ENCODE results near the gene TMEM151B.

The TMEM151B gene

GRCh38 chr6:44233567-44234100 is 36.6 kb upstream of the TMEM151B start:
- no peak for DNase-seq

- peak; percentile 51 for DNase-seq
Observed at GRCh38 chr6:44234101-44235025, 35.9 kb upstream of the TMEM151B start.

- DNase-seq: no peak
Observed at GRCh38 chr6:44235269-44235668, 35.0 kb upstream of the TMEM151B start.

DNA sequence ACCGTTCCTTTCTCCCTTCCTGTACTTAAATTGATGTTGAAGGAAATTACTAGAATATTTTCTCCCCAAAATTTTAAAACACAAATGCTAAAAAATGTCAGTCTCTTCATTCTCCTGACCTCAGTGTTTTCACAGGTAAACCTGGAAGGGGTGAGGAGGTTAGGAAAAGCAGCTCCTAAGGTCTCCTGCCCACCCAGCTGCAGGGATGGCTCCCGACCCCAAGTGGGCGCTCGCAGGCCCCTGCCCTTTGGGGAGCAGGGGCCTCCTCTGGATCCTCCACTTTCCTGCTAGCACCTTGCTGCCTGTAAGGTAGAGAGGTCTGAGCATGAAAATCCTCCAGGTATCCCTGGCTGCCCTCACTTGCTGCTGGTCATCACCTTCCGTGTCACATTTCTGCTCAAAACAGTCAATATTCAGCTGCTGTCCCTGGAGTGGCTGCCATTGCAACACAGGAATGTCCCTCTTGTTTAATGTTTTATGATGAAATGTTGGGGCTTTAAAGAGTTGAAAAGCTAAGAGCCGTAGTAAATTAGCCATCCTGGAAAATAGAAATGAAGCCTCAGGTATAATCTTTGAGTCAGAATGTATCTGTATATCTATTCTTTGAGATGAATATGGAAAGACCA is 34.2 kb upstream of the TMEM151B start:
- DNase-seq: no peak

DNA sequence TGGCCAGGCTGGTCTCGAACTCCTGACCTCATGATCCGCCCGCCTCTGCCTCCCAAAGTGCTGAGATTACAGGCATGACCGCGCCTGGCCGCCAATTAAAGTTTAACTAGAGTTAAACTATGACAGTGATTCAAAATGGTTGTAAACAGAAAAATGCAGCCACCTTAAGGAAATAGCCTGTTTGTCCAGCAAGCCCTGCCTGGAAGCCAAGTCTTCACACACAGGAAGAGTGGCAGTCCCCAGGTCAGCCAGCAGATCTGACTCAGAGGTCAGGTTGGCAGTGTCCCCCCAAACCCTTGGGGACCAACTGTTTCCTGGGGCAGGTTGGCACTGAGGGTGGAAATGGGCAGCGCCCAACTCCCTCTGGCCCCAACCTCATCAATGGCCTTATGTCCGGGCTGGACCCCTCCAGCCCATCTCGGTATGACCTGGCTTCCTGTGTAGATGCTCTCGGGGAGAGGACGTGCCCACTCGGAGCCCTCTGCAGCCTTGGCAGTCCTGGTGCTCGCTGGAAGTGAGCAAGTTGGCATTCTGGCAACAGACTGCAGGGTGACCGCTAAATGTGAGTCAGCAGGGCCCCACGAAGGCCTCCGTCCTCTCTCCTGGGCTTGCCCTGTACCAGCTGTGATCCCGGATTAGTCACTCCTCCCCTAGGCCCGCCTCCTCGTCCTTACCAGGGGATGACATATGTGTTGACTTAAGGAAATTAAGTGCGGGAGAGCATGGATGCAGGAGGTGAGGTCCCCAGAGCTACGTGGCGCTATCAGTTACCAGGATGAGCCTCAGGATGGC is 33.0 kb upstream of the TMEM151B start:
- no peak for DNase-seq

DNA sequence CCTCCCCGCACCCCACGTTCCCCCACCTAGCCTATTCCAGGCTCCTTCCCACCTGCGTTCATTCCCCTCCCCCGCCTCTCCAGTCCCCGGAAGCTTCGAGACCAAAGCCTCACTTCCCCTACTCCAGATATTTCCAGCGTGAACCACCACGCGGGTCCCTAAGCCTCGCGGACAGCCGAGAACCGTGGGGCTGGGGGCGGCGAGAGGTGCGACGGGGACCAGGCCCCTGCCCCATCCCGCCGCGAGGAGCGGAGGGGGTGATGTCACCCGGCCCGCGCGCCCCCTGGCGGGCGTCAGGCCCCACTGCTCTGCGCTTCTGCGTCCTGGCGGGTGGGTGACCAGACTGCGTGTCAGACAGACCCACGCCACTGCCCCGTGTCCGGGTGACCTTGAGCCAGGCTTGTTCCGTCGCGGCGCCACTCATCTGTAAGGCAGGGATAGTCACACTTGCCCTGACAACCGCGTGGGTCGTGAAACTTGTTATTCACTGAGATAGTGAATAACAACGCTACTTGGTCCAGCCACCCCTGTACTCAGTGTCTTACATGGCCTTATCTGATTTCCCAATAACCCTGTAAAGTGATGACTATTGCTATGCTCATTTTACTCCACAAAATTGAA is 32.3 kb upstream of the TMEM151B start:
- DNase-seq: peak; percentile 92

DNA sequence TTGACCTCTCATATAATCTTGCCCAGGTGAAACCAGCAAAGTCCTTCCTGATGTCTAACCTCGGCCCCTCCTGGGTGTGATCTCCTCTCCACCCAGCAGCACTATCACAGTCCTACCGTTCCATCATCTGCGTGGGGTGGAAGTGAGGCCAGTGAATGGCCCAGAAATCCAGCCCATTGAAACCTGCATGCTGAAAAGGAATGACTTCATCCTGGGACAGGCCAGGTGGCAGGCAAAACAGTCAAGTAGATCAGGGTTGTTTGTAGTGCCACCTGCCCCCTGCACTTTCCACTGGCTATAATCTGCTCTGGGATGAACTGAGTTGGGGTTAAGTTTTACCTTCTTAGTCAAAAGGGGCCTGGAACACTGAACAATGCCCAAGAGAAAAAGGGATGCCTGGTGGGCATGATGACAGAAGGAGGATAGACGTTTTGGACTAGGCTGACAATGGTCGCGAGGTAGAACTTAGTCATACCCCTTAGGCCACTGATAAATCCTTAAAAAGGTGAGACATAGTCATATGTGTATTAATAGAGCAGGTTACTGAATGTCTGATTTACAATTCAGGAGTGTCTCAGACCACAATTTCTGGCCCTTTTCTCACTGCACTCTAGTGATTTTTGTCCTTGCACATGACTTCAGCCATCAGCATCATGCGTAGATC is 31.4 kb upstream of the TMEM151B start:
- no peak for DNase-seq

- no peak for DNase-seq
Observed at GRCh38 chr6:44243345-44243744, 26.9 kb upstream of the TMEM151B start.

GRCh38 chr6:44245391-44245911 is 24.8 kb upstream of the TMEM151B start:
- no peak for DNase-seq

DNA sequence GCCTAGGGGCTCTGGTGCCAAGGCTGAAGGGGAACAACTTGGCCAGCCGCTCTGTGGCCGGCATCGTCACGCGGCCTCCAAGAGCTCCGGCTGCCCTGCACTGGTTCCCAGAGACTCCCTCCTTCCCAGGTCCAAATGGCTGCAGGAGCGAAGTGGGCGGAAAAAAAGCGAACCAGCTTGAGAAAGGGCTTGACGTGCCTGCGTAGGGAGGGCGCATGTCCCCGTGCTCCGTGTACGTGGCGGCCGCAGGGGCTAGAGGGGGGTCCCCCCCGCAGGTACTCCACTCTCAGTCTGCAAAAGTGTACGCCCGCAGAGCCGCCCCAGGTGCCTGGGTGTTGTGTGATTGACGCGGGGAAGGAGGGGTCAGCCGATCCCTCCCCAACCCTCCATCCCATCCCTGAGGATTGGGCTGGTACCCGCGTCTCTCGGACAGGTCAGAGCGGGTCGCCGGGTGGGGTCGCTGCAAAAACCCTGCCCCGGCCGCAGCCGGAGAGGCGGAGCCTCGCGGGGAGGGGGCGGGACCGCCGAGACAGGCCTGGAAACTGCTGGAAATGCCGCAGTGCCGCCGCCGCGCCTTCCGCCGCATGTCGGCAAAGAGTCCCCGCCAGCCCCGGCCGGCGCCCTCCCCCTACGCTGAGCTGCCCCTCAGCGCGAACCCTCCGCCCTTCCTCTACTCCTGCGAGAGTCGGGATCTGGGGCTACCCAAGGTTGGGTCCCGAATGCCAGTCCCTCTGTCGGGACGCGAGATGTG is 24.2 kb upstream of the TMEM151B start:
- peak; percentile 96 for DNase-seq

DNA sequence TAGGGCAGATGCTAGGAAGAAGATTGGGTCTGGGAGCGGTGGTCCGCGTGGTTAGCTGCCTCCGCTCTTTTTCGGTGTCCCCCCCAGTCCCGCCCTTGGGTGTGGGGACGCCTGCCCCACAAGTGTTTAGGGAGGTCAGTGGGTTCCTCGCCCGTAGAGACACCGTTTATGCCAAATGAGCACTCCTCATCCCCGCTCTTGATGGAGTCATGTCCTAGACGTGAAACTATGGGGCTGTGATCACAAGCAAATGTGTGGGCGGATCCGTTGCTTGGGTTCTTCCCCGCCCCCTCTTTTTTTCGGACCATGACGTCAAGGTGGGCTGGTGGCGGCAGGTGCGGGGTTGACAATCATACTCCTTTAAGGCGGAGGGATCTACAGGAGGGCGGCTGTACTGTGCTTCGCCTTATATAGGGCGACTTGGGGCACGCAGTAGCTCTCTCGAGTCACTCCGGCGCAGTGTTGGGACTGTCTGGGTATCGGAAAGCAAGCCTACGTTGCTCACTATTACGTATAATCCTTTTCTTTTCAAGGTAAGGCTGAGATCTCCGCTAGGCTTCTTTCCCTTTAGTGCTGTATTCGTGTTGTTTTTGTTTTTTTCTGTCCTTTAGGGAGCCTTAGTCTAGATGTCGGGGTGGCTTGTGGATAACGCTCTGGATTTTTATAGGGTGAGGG is 23.4 kb upstream of the TMEM151B start, which contains the start of gene HSP90AB1:
Gene HSP90AB1, plus strand, starts transcription at position 439 of the 675 bp plus-strand sequence. CDS start 1,529 bp downstream, outside the sequence.
- DNase-seq: peak; percentile 96

DNA sequence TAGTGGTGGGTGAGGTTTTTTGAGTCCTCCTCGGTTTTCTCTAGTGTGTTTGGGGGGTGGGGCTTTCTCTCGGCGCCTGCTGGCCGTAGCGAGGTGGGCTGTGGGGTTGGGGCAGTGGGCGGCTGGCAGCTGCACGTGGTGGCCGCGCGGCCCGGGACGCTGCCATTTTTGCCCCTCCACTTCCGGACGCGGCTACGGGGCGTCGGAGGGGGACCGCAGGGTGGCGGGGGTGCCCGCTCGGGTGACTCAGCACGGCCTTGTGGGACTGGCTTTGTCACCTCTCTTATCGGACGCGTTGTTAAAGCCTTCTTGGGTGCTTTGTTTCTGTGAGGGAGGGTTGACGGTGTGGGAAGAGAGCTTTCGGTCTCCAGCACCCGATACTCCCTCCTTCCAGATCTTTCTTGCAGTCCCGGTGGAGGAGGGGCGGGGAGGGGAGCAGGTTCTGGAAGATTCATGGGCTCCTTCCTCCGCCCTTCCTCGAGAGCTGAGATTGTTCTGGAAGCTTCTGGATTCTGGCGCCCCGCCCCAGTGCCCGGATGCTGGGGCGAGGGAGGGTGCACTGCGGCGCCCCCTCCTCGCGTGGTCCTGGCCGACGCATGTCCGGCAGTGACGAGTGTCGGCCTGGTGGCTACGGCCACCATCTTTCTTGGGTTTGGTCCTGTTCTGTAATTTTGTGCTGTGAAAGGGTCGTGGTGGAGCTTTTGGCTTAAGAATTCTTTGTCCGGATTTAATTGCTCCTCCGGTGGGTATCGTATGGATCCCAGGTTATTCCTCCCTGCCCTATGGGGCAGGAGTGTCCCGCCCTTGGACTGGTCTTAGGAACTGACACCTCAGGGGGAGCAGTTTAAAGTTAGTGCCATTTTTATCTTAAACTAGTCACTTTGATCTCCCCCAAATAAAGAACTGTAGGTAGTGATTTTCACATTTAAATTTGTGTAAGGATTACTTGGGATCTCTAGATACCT is 22.6 kb upstream of the TMEM151B start:
- DNase-seq: peak; percentile 84

GRCh38 chr6:44248579-44248978 is 21.7 kb upstream of the TMEM151B start:
- no peak for DNase-seq

- DNase-seq: no peak
Observed at GRCh38 chr6:44249082-44249748, 21.0 kb upstream of the TMEM151B start.

GRCh38 chr6:44250067-44250717 is 20.1 kb upstream of the TMEM151B start:
- DNase-seq: no peak

DNA sequence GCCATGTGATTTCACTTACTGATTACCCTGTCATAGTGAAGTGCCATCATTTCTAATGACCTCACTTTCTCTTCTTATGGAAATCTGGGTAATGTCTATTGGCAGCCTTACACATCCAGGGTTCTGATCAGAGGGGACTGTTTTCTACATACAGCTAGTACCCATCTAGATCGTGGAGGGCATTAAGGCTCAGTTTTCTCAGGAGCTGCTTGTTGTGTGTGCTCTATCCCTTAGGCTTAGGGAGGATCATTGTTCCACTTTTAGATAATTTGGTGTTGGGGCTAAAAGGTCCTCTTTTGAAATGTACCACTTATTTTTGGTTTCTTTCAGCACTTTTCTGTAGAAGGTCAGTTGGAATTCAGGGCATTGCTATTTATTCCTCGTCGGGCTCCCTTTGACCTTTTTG is 19.5 kb upstream of the TMEM151B start:
- no peak for DNase-seq

DNA sequence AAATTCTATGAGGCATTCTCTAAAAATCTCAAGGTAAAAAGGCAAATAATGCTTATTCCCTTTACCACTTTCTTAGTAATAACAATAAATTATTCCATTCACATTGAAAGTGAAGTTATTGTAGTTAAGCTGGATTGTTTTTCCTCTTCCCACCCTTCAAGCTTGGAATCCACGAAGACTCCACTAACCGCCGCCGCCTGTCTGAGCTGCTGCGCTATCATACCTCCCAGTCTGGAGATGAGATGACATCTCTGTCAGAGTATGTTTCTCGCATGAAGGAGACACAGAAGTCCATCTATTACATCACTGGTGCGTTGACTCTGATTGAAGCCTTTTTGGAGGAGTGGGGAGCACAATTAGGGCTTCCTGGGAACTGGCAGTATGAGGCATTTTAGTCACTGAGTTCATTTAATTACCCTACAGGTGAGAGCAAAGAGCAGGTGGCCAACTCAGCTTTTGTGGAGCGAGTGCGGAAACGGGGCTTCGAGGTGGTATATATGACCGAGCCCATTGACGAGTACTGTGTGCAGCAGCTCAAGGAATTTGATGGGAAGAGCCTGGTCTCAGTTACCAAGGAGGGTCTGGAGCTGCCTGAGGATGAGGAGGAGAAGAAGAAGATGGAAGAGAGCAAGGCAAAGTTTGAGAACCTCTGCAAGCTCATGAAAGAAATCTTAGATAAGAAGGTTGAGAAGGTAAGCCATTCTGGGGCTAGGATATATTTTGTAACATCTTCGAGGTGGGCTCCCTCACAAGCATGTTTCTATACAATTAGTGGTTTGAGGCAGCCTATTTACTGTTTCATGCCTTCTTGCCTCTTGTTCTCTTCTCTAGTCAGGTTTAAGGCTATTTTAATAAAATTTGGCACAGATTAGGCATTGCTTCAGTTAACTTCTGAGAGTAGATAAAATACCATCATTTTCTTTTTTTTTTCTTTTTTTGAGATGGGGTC is 18.4 kb upstream of the TMEM151B start:
- no peak for DNase-seq
